ENCODE data around the gene UGT1A8. TPM values are rescaled to one million over a fixed set of nuclear protein-coding genes. Genes with fewer than 3 reads are reported as not detected.

Gene UGT1A8
- total and polyA plus RNA-seq, 2 donors (not counting 1 experiment from before 2014, with no cell fraction given) = not detected

DNA sequence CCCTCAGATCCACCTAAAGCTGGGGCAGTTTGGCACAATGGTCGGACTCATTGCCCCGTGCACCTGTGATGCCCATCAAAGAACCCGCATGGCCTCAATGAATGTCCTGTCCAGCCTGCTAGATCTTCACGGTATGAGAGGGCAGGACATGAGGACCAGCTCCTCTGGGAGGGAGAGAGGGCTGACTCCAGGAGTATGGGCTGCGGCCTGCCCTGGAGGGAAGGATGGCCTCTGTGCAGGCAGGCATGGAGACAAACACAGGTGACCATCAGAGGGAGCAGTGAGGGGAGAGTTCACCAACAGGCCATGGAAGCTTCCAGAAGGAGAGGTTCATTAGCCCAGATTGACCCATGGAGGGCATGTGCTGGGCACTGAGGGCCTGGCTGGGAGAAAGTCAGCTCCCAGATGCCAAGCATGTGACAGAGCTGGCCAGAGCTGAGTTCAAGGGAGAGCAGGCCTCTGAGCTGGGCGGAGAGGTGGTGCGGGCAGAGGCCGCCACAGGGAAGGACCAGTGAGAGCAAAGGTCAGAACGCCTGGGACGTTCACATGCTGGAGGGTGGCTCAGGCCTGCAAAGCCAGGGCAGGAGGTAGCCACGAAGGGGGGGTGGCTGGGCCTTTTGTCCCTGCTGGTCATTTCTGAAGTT, 200.7 kb downstream of the UGT1A8 start:
- intact Hi-C loops (cut with micrococcal nuclease) = no loop called here
- H3K27ac Mint-ChIP-seq = no peak overlapping the region
- H3K27me3 ChIP-seq (replicated peaks in 1 of 4; ENCODE audit: control extremely low read depth in 1 of 4, control insufficient read depth in 3 of 4, insufficient read depth in 4 of 4, low read length in 3 of 4) = peaks cover 0 to 5% (median 0%) of the 10 kb centered on the region in 4 experiments
- H3K27me3 Mint-ChIP-seq = peaks cover 9% of the 10 kb centered on the region
- no peaks in the 10 kb centered on the region for H3K36me3 ChIP-seq (replicated peaks in 1 of 2; ENCODE audit: control extremely low read depth in 1 of 2, control insufficient read depth in 1 of 2, extremely low read depth in 1 of 2, insufficient read depth in 2 of 2, low read length in 1 of 2)
- no peak for ATAC-seq (ENCODE audit: low read depth)
- H3K79me2 ChIP-seq (ENCODE audit: control insufficient read depth, insufficient read depth, low read length) = no peaks in the 10 kb centered on the region
- H3K4me2 ChIP-seq (replicated peaks; ENCODE audit: low read depth, low read length, poor library complexity, severe bottlenecking) = no peak overlapping the region
- H3K4me1 Mint-ChIP-seq = no peaks in the 10 kb centered on the region
- H3K9me3 Mint-ChIP-seq (ENCODE audit: insufficient read depth) = no peaks in the 10 kb centered on the region
- no peak overlapping the region for H3K9ac ChIP-seq (ENCODE audit: low read length)
- WGBS (ENCODE audit: insufficient coverage) = 91% methylated on average over 11 of the region's 11 CpGs
- H2AFZ ChIP-seq (ENCODE audit: insufficient read depth, low read depth, low read length, poor library complexity, severe bottlenecking) = no peak overlapping the region
- TF ChIP-seq, protein P1, sequence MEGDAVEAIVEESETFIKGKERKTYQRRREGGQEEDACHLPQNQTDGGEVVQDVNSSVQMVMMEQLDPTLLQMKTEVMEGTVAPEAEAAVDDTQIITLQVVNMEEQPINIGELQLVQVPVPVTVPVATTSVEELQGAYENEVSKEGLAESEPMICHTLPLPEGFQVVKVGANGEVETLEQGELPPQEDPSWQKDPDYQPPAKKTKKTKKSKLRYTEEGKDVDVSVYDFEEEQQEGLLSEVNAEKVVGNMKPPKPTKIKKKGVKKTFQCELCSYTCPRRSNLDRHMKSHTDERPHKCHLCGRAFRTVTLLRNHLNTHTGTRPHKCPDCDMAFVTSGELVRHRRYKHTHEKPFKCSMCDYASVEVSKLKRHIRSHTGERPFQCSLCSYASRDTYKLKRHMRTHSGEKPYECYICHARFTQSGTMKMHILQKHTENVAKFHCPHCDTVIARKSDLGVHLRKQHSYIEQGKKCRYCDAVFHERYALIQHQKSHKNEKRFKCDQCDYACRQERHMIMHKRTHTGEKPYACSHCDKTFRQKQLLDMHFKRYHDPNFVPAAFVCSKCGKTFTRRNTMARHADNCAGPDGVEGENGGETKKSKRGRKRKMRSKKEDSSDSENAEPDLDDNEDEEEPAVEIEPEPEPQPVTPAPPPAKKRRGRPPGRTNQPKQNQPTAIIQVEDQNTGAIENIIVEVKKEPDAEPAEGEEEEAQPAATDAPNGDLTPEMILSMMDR (IDR thresholded peaks at IDR 0.05) = no peak
- TF ChIP-seq EZH2 (IDR thresholded peaks at IDR 0.05; ENCODE audit: borderline replicate concordance, insufficient read depth, low read depth, low read length, poor library complexity, severe bottlenecking) = no peak
- no peaks in the 10 kb centered on the region for H3K4me1 ChIP-seq (ENCODE audit: control insufficient read depth in 2 of 2, insufficient read depth in 2 of 2, low read length in 2 of 2)
- ChIA-PET POLR2A (no interaction called here), CTCF (no interaction called here)
- H3K4me3 ChIP-seq (ENCODE audit: control extremely low read depth in 1 of 5, extremely low read depth in 1 of 5, insufficient read depth in 1 of 5, low read depth in 2 of 5, low read length in 4 of 5) = no peak overlapping the region
- H3K9me3 ChIP-seq (ENCODE audit: control extremely low read depth in 1 of 3, control insufficient read depth in 2 of 3, insufficient read depth in 1 of 3, low read length in 2 of 3) = peaks cover 0 to 6% (median 0%) of the 10 kb centered on the region in 3 donors
- no peaks in the 10 kb centered on the region for H4K20me1 ChIP-seq (ENCODE audit: control insufficient read depth, insufficient read depth, low read length, poor library complexity, severe bottlenecking)
- no peak overlapping the region for H3K4me3 Mint-ChIP-seq
- no peak for DNase-seq
- no peak overlapping the region for H3K27ac ChIP-seq (ENCODE audit: low read length in 2 of 2)

Data from B cell (primary cell).